HepG2 (cell line): ENCODE measurements around the gene PLOD2. TPM values are rescaled to one million over a fixed set of nuclear protein-coding genes. Genes with fewer than 3 reads are reported as not detected.
A peak's percentile ranks its signal among the peaks of the same experiment; 100 is the strongest.

Source experiments
- ATAC-seq: fragments of 200-7000 bp; cut with Tn5 transposase; 3 replicates; pipeline ENCODE4 v1.9.1; 2020; ENCODE audit warnings: mild to moderate bottlenecking, moderate library complexity
- BruUV-seq: library from RNA; stranded (reverse); fragments of 400-500 nt; replicated peaks from 2 replicates; lab custom pipeline; 2021; lab: Mats Ljungman, UMichigan
- CTCF ChIA-PET: fragments of 300-600 bp; formaldehyde crosslinking; extraction: SDS; loops from one replicate; lab custom pipeline; 2021; ENCODE audit warnings: low total read pairs, inconsistent platforms, low intra/inter-chr PET ratio; lab: Yijun Ruan, JAX
- POLR2A ChIA-PET: fragments of 350-600 bp; sonication (Branson Sonifier 250); formaldehyde crosslinking; loops from one replicate; lab custom pipeline; 2020; ENCODE audit warnings: antibody characterized with exemption, inconsistent platforms; lab: Yijun Ruan, JAX
- DNase-seq: peaks from one replicate; pipeline ENCODE4 v3.0.0-alpha.2; 2015; ENCODE audit warnings: low spot score
- FAIRE-seq: peaks from 3 replicates; lab custom pipeline; 2011; peaks lifted over from hg19 to GRCh38; lab: Jason Lieb, UNC
- H2AFZ ChIP-seq: one replicate; pipeline ENCODE4 v1.6.1; 2011; ENCODE audit warnings: low read length, inconsistent platforms
- H3K27ac ChIP-seq: fragments of 300-600 bp; 3 replicates; pipeline ENCODE4 v1.8.0; 2011; ENCODE audit warnings: mixed run types, mild to moderate bottlenecking, mixed read lengths, low read length, inconsistent platforms; ENCODE audit not compliant: insufficient read depth; ENCODE audit errors: extremely low read length
- H3K27me3 ChIP-seq, 2 experiments: fragments of 200-600 bp in 1 of 2; 2 replicates in 1 of 2; 3 replicates in 1 of 2; pipeline versions ENCODE4 v1.6.0 to v1.8.0; 2011; ENCODE audit warnings: low read length in 2 of 2, mild to moderate bottlenecking in 2 of 2, moderate library complexity in 2 of 2, inconsistent platforms in 1 of 2; ENCODE audit not compliant: insufficient read depth in 2 of 2, control insufficient read depth in 1 of 2
- H3K36me3 ChIP-seq, 2 experiments: fragments of 200-600 bp in 1 of 2; replicated peaks in 1 of 2; 2 replicates in 1 of 2; 3 replicates in 1 of 2; pipeline versions ENCODE4 v1.5.1 to v1.8.0; 2011; ENCODE audit warnings: low read length in 2 of 2, inconsistent platforms in 1 of 2; ENCODE audit not compliant: insufficient read depth in 2 of 2, control insufficient read depth in 1 of 2
- H3K4me1 ChIP-seq: 2 replicates; pipeline ENCODE4 v1.5.1; 2012; ENCODE audit warnings: low read length, inconsistent platforms; ENCODE audit not compliant: insufficient read depth
- H3K4me2 ChIP-seq: 2 replicates; pipeline ENCODE4 v1.6.0; 2011; ENCODE audit warnings: low read depth, low read length, inconsistent platforms
- H3K4me3 ChIP-seq, 3 experiments: fragments of 200-600 bp in 1 of 3; sonication (generic), shearing (Covaris generic) in 1 of 3; replicated peaks in 1 of 3; 2 replicates each; pipeline ENCODE4 v1.5.1; 2011 to 2016; ENCODE audit warnings: low read length in 3 of 3, inconsistent platforms in 2 of 3, low read depth in 2 of 3, mild to moderate bottlenecking in 2 of 3, control low read depth in 1 of 3, mixed read lengths in 1 of 3; ENCODE audit not compliant: insufficient read depth in 1 of 3
- H3K79me2 ChIP-seq: one replicate; pipeline ENCODE4 v1.6.1; 2011; ENCODE audit warnings: low read length, inconsistent platforms; ENCODE audit not compliant: insufficient read depth
- H3K9ac ChIP-seq: 2 replicates; pipeline ENCODE4 v1.6.0; 2011; ENCODE audit warnings: mild to moderate bottlenecking, low read depth, low read length, inconsistent platforms; ENCODE audit not compliant: insufficient read depth
- H3K9me3 ChIP-seq: 2 replicates; pipeline ENCODE4 v1.5.1; 2012; ENCODE audit warnings: mild to moderate bottlenecking, low read length
- H4K20me1 ChIP-seq: 2 replicates; pipeline ENCODE4 v1.6.0; 2011; ENCODE audit warnings: inconsistent platforms, mild to moderate bottlenecking, low read length, moderate library complexity; ENCODE audit not compliant: insufficient read depth
- ARNT2 ChIP-seq: sonication (generic); formaldehyde crosslinking; IDR thresholded peaks from 2 replicates; pipeline ENCODE4 v1.8.0; 2022; ENCODE audit warnings: mild to moderate bottlenecking, low read depth, missing genetic modification reagents, moderate library complexity
- CHD2 ChIP-seq: IDR thresholded peaks from 2 replicates; pipeline ENCODE4 v1.6.1; 2011; ENCODE audit warnings: low read depth, low read length, improper control_type of control experiment
- RBM22 ChIP-seq: fragments of 200-400 bp; formaldehyde crosslinking; optimal IDR thresholded peaks from 2 replicates; pipeline ENCODE3; 2017; ENCODE audit warnings: mild to moderate bottlenecking, low read length, moderate library complexity
- RFXANK ChIP-seq: IDR thresholded peaks from 2 replicates; pipeline ENCODE4 v1.6.1; 2016
- ZHX2 ChIP-seq, 2 experiments: sonication (generic) in 1 of 2; formaldehyde crosslinking in 1 of 2; IDR thresholded peaks; 2 replicates each; pipeline versions ENCODE4 v1.6.1 to v1.9.0; 2014 to 2022; ENCODE audit warnings: antibody characterized with exemption in 1 of 2, borderline replicate concordance in 1 of 2, inconsistent platforms in 1 of 2, low read depth in 1 of 2, missing genetic modification reagents in 1 of 2
- ZNF644 ChIP-seq: IDR thresholded peaks from 2 replicates; pipeline ENCODE4 v1.6.1; 2016; ENCODE audit warnings: low read depth
- ZNF777 ChIP-seq: sonication (generic); formaldehyde crosslinking; IDR thresholded peaks from 2 replicates; pipeline ENCODE4 v1.4.0; 2020; ENCODE audit warnings: missing genetic modification reagents
- WGBS: methylation state at CpG from one replicate; pipeline ENCODE4 v1.1.6; 2017; ENCODE audit warnings: low lambda C conversion rate; 5-methylcytosine and 5-hydroxymethylcytosine counted together
- in situ Hi-C: cut with HindIII; loops from 2 replicates; pipeline ENCODE4 v1.10.0; 2017; ENCODE audit warnings: low pct_unique_long_range_greater_than_20kb; ENCODE audit not compliant: extremely low pct_ligation_motif_present
- intact Hi-C: fragments of 100-400 bp; cut with micrococcal nuclease; formaldehyde crosslinking; loops from one replicate; pipeline ENCODE4 v1.10.0; 2022; ENCODE audit not compliant: unreplicated experiment
- polyA plus RNA-seq, 8 experiments: library from polyadenylated mRNA; depleted of rRNA in 3 of 8; stranded (reverse) in 7 of 8; unstranded in 1 of 8; fragments of >200 nt; fragmentation: Illumina TruSeq in 4 of 8; extraction: Trizol in 4 of 8; gene quantifications; 2 replicates each; pipeline versions ENCODE4 v1.2.1 to v1.2.3, GENCODE V29; 2011 to 2016; ENCODE audit warnings: low read depth in 4 of 8, missing spikeins in 1 of 8, mixed read lengths in 1 of 8; ENCODE audit not compliant: insufficient read depth in 1 of 8
- total RNA-seq, 5 experiments: library from RNA; depleted of rRNA; stranded (reverse); fragments of >200 nt; fragmentation: Illumina TruSeq; extraction: Trizol; gene quantifications; 2 replicates each; pipeline ENCODE4 v1.2.3, GENCODE V29; 2016; ENCODE audit warnings: low read depth in 1 of 5

PLOD2 gene
- total and polyA plus RNA-seq, 2 of the 13 experiments (the other 11 are each of a cell fraction or from before 2014, with no cell fraction given) = 107 to 161 TPM

GRCh38 chr3:146072824-146073223 lies 88.2 kb downstream of the PLOD2 start (continued):
- TF ChIP-seq ZHX2 (IDR thresholded peaks at IDR 0.05; ENCODE audit: low read depth) = no peak
- TF ChIP-seq ZHX2 (CRISPR knock-in tag; IDR thresholded peaks at IDR 0.05; ENCODE audit: borderline replicate concordance) = no peak
- TF ChIP-seq ZNF777 (CRISPR knock-in tag) = no peak
- no peak for TF ChIP-seq ZNF644 (CRISPR knock-in tag)
- no peak for TF ChIP-seq CHD2
- no peak for TF ChIP-seq RFXANK (CRISPR knock-in tag)

GRCh38 chr3:146072061-146072460 lies 88.9 kb downstream of the PLOD2 start:
- no peak for FAIRE-seq

More at GRCh38 chr3:146072061-146072460, 88.9 kb downstream of the PLOD2 start:
- DNase-seq (no peak), ATAC-seq (no peak)
- CTCF ChIA-PET = no interaction called here
- H3K27me3 ChIP-seq = no peaks in the 10 kb centered on the region; a peak in 1 of 5 replicates
- intact Hi-C loops (no loop called here), in situ Hi-C loops (no loop called here)
- no TSS peak for BruUV-seq
- H3K27ac ChIP-seq = no peak overlapping the region
- H3K4me2 ChIP-seq = no peak overlapping the region
- H4K20me1 ChIP-seq = peaks cover 3% of the 10 kb centered on the region; the same call in 1 of the 2 replicates
- POLR2A ChIA-PET = no interaction called here
- 81% methylated on average over 3 of the region's 3 CpGs for WGBS
- no peaks in the 10 kb centered on the region for H3K79me2 ChIP-seq
- TF ChIP-seq RBM22 = peak; percentile 68
- no peak for TF ChIP-seq ARNT2 (CRISPR knock-in tag)
- no peaks in the 10 kb centered on the region for H3K9me3 ChIP-seq
- no peak overlapping the region for H3K9ac ChIP-seq
- peaks cover 7 to 51% of the 10 kb centered on the region in 2 experiments for H3K36me3 ChIP-seq
- no peak overlapping the region for H2AFZ ChIP-seq
- no peaks in the 10 kb centered on the region for H3K4me1 ChIP-seq
- no peak overlapping the region for H3K4me3 ChIP-seq
